Fibroblast of lung (primary cell): ENCODE measurements around the gene RNF150. TPM values are rescaled to one million over a fixed set of nuclear protein-coding genes. Genes with fewer than 3 reads are reported as not detected.

ENCODE experiments used
- DNase-seq, 2 donors: peaks; one replicate each; pipeline versions ENCODE4 v3.0.0 to v3.0.0-alpha.2; 2010; ENCODE audit warnings: low read depth in 2 of 2
- H2AFZ ChIP-seq: 2 replicates; pipeline ENCODE4 v1.5.1; 2012; ENCODE audit warnings: low read length, control low read depth, inconsistent platforms
- H3K27ac ChIP-seq: 2 replicates; pipeline ENCODE4 v1.5.1; 2011; ENCODE audit warnings: low read length, control low read depth; ENCODE audit not compliant: insufficient read depth
- H3K27me3 ChIP-seq: 2 replicates; pipeline ENCODE4 v1.5.1; 2011; ENCODE audit warnings: mild to moderate bottlenecking, low read length; ENCODE audit not compliant: control insufficient read depth, insufficient read depth
- H3K36me3 ChIP-seq: 2 replicates; pipeline ENCODE4 v1.5.1; 2011; ENCODE audit warnings: low read length; ENCODE audit not compliant: control insufficient read depth, insufficient read depth
- H3K4me1 ChIP-seq: 2 replicates; pipeline ENCODE4 v1.5.1; 2011; ENCODE audit warnings: low read length; ENCODE audit not compliant: control insufficient read depth, insufficient read depth; ENCODE audit errors: extremely low read depth
- H3K4me2 ChIP-seq: 2 replicates; pipeline ENCODE4 v1.5.1; 2011; ENCODE audit warnings: low read length, control low read depth; ENCODE audit not compliant: insufficient read depth; ENCODE audit errors: extremely low read depth
- H3K4me3 ChIP-seq, 4 experiments: fragments of 200-600 bp in 1 of 4; sonication (generic) in 1 of 4; replicated peaks in 1 of 4; 2 replicates each; pipeline ENCODE4 v1.5.1; 2011 to 2016; ENCODE audit warnings: low read length in 4 of 4, low read depth in 3 of 4, mild to moderate bottlenecking in 3 of 4, control low read depth in 2 of 4, inconsistent platforms in 1 of 4, mixed read lengths in 1 of 4; ENCODE audit not compliant: insufficient read depth in 1 of 4; ENCODE audit errors: control extremely low read depth in 1 of 4
- H3K79me2 ChIP-seq: 2 replicates; pipeline ENCODE4 v1.5.1; 2012; ENCODE audit warnings: mild to moderate bottlenecking, low read length, inconsistent platforms; ENCODE audit not compliant: control insufficient read depth, insufficient read depth
- H3K9ac ChIP-seq: 2 replicates; pipeline ENCODE4 v1.5.1; 2011; ENCODE audit warnings: mild to moderate bottlenecking, low read length, control low read depth; ENCODE audit not compliant: insufficient read depth
- H3K9me3 ChIP-seq: 2 replicates; pipeline ENCODE4 v1.5.1; 2012; ENCODE audit warnings: low read depth, low read length; ENCODE audit not compliant: control insufficient read depth, insufficient read depth
- H4K20me1 ChIP-seq: 2 replicates; pipeline ENCODE4 v1.5.1; 2011; ENCODE audit warnings: low read length; ENCODE audit not compliant: control insufficient read depth, insufficient read depth; ENCODE audit errors: extremely low read depth
- EZH2 ChIP-seq: IDR thresholded peaks from 2 replicates; pipeline ENCODE4 v1.5.1; 2012; ENCODE audit warnings: low read length, control low read depth, mild to moderate bottlenecking; ENCODE audit errors: missing control alignments
- polyA plus RNA-seq, 2 donors: library from polyadenylated mRNA; depleted of rRNA in 1 of 2; stranded (reverse) in 1 of 2; unstranded in 1 of 2; fragments of >200 nt; gene quantifications; 2 replicates each; pipeline ENCODE4 v1.2.1, GENCODE V29; 2011 to 2012; ENCODE audit warnings: missing spikeins in 1 of 2
- total RNA-seq: library from RNA; depleted of rRNA; stranded (reverse); fragments of >200 nt; gene quantifications from 2 replicates; pipeline ENCODE4 v1.2.1, GENCODE V29; 2014
- TF ChIP-seq, protein P1 (sequence below), 2 donors: IDR thresholded peaks in 1 of 2; conservative IDR thresholded peaks in 1 of 2; 1 replicate in 1 of 2; 2 replicates in 1 of 2; pipeline ENCODE4 v1.5.1; 2011 to 2012; ENCODE audit warnings: low read length in 2 of 2, control low read depth in 1 of 2, inconsistent platforms in 1 of 2, low read depth in 1 of 2, mild to moderate bottlenecking in 1 of 2

The RNF150 gene
- total and polyA plus RNA-seq, 2 donors (not counting 1 experiment from before 2014, with no cell fraction given), result 0.66 to 5.6 TPM

DNA sequence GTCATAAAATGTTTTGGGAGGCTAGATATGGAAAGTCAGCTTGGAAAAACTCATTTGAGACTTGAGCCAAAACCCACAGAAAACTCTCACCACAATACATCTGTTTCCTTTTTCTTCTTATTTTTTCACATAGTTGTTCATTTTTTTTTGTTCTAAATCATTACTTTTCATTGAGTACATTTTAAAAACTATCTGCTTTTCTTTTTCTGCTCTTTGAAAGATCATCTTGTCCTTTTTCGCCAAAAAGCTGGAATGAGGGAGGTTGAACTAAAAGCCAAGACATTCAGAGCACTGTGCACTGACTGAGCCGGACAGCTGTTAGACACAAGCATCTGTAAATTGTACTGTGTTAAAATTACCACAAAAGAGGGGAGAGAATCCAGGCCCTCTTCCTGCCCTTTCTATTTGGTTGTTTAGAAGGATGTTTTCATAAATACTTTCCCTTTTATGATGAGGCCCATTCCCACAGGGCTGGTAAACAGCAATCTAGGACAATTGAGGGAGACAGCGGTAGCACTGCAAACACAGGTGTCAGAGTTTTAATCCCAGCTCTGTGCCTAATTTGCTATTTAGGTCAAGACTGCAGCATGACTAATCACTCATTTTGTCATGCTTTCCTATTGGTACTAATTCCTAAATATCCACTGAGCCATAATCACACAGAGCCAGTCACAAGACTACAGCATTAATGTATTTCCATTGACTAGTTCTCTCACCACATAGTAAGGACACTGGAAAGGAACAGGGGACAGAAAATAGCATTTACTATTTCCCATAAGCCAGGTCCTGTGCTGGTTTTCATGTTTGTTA, 7.3 kb upstream of the RNF150 start:
- no peak overlapping the region for H3K4me3 ChIP-seq
- DNase-seq, result peak in 1 of 2 donors; percentile 48

DNA sequence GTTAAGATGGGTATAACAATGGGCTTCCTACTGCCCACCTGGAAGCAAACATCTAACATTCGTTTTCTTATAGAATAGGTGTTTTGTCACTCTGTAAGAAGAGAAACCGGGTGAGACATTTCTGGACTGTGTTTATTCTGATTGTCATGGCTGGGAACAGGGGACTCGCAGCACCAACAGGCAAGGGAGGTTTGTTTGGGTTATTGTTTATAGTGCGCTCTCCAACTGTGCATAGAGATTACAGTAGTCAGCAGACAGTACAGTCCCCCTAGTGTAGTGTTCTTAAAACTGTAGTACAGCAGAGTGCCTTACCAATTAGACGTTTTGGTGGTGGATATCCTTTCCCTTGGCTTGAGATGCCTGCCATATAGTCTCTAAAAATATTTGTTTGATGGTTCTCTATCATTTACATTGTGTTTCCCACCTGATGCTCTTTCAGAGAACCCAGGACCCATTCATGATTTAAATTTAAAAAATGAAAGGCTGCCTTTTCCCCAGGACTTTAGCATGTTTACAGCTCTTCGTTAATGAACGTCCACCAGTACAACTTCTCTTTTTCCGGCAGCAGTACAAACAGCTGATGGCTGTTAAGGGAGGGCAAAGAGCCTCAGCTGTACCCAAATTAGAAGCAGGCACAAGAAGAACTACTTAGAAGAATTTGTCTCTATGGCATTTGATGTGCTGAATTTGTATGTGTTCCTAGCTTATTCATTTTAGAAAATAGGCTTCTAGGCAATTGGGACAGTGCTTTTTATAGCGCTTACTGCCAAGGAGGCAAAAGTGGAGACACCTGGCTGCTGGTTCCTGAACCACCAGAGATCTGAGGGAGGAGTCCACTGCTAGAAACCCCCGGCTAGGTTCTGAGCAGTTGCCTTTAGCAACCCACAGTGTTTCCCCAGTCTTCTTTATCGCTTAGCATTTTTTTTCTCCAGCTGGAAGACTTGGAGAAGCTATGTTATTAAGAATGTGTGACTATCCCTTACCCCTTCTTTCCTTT, 1.0 kb upstream of the RNF150 start:
- no peak for TF ChIP-seq EZH2
- TF ChIP-seq, protein P1, sequence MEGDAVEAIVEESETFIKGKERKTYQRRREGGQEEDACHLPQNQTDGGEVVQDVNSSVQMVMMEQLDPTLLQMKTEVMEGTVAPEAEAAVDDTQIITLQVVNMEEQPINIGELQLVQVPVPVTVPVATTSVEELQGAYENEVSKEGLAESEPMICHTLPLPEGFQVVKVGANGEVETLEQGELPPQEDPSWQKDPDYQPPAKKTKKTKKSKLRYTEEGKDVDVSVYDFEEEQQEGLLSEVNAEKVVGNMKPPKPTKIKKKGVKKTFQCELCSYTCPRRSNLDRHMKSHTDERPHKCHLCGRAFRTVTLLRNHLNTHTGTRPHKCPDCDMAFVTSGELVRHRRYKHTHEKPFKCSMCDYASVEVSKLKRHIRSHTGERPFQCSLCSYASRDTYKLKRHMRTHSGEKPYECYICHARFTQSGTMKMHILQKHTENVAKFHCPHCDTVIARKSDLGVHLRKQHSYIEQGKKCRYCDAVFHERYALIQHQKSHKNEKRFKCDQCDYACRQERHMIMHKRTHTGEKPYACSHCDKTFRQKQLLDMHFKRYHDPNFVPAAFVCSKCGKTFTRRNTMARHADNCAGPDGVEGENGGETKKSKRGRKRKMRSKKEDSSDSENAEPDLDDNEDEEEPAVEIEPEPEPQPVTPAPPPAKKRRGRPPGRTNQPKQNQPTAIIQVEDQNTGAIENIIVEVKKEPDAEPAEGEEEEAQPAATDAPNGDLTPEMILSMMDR (conservative IDR thresholded peaks at IDR 0.05 in 1 of 2, IDR thresholded peaks at IDR 0.05 in 1 of 2; ENCODE audit: low read depth in 1 of 2, low read length in 2 of 2), result peak in 1 of 2 donors; percentile 24
- Histone ChIP-seq H3K9me3 (no peaks in the 10 kb centered on the region), H3K27ac (no peak overlapping the region), H3K36me3 (no peaks in the 10 kb centered on the region), H3K9ac (no peak overlapping the region), H3K27me3 (peaks cover 3% of the 10 kb centered on the region), H4K20me1 (no peaks in the 10 kb centered on the region), H2AFZ (no peak overlapping the region), H3K4me1 (peaks cover 2% of the 10 kb centered on the region), H3K79me2 (no peaks in the 10 kb centered on the region), H3K4me3 (no peak overlapping the region), H3K4me2 (no peak overlapping the region)
- peak; percentile 18 to 43 for DNase-seq

More for the DNA sequence above, 7.3 kb upstream of the RNF150 start:
- no peak overlapping the region for H3K9ac ChIP-seq
- no peak overlapping the region for H3K27ac ChIP-seq
- H3K79me2 ChIP-seq, result no peaks in the 10 kb centered on the region
- no peaks in the 10 kb centered on the region for H4K20me1 ChIP-seq
- H3K9me3 ChIP-seq, result no peaks in the 10 kb centered on the region
- no peak overlapping the region for H3K4me2 ChIP-seq
- TF ChIP-seq EZH2, result no peak
- TF ChIP-seq, protein P1 (conservative IDR thresholded peaks at IDR 0.05 in 1 of 2, IDR thresholded peaks at IDR 0.05 in 1 of 2; ENCODE audit: low read depth in 1 of 2, low read length in 2 of 2), result no peak
- no peak overlapping the region for H2AFZ ChIP-seq
- H3K27me3 ChIP-seq, result no peaks in the 10 kb centered on the region
- H3K36me3 ChIP-seq, result no peaks in the 10 kb centered on the region
- no peaks in the 10 kb centered on the region for H3K4me1 ChIP-seq

DNA sequence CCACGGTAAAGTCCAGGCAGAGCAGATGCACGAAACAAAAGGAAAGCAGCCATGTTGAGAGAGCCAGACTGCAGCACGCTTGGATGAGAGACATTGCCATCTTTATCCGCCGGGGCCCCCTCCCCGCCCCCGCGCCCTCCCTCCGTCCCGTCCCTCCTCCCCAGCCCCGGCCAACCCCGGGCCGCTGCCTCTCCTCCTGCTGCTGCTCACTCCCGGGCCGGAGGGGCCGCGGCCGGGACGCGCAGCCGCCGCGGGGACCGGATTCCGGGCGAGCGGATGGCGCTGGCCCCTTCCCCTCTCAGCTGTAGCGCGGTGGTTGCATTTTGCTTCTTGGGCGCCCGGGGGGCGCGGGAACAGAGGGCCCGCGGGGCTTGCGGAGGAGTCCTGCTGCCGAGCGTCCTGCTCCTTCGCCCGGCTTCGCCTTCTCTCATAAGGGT, 542 bp downstream of the RNF150 start:
- peak; percentile 35 to 64 for DNase-seq
- peak overlapping the region; percentile 65 for H3K9ac ChIP-seq
- H3K27ac ChIP-seq, result peak overlapping the region; percentile 38
- H4K20me1 ChIP-seq, result no peaks in the 10 kb centered on the region
- no peaks in the 10 kb centered on the region for H3K36me3 ChIP-seq
- H3K27me3 ChIP-seq, result peaks cover 3% of the 10 kb centered on the region
- H3K4me1 ChIP-seq, result peaks cover 2% of the 10 kb centered on the region
- H3K4me3 ChIP-seq, result peak overlapping the region; percentile 67 to 84 (median 74)
- H3K79me2 ChIP-seq, result no peaks in the 10 kb centered on the region
- peak overlapping the region; percentile 97 for H3K4me2 ChIP-seq
- H3K9me3 ChIP-seq, result no peaks in the 10 kb centered on the region
- H2AFZ ChIP-seq, result peak overlapping the region; percentile 96
- TF ChIP-seq, protein P1 (conservative IDR thresholded peaks at IDR 0.05 in 1 of 2, IDR thresholded peaks at IDR 0.05 in 1 of 2; ENCODE audit: low read depth in 1 of 2, low read length in 2 of 2), result no peak
- no peak for TF ChIP-seq EZH2
